22Rv1 (cell line): ENCODE results near the gene PRTFDC1.

ENCODE experiments used
- H3K27ac ChIP-seq: fragments of 450-650 bp; 2 replicates; pipeline ENCODE4 v1.5.1; 2017
- ZFX ChIP-seq: fragments of 450-650 bp; IDR thresholded peaks from 2 replicates; pipeline ENCODE4 v1.6.1; 2017; ENCODE audit warnings: antibody characterized with exemption, borderline replicate concordance
- TF ChIP-seq, protein P1 (sequence below): fragments of 450-650 bp; IDR thresholded peaks from 2 replicates; pipeline ENCODE4 v1.5.1; 2017; ENCODE audit warnings: mild to moderate bottlenecking

Gene PRTFDC1, protein sequence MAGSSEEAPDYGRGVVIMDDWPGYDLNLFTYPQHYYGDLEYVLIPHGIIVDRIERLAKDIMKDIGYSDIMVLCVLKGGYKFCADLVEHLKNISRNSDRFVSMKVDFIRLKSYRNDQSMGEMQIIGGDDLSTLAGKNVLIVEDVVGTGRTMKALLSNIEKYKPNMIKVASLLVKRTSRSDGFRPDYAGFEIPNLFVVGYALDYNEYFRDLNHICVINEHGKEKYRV

DNA sequence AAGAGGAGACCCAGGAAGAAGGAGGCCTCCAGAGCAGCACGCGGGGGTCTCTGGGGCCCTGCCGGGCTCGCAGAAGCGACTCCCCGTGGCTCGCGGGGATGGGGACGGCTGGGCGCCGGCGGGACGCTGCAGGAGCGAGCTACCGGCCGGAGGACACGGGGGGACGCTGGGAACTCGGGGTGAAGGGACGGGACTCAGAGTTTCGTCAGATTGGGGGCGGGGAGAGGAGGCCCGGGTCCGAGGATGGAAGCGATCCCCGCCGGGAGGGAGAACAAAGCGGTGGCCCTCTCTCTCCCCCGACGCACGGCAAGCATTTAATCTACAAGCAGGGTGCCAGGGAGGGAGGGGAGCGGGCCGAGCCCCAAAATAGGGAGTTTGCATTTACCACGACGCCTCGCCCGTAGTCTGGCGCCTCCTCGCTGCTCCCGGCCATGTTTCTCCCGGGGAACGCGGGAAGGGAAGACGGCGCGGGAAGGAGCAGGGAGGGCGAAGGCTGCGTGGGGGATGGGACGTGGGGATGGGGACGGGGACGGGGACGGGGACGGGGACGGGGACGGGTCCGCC is at the start of gene PRTFDC1:
Gene PRTFDC1 (minus strand): TSS at position 464 of the 564 bp plus-strand sequence. CDS start 31 bp downstream, at position 433.
- H3K27ac ChIP-seq = no peak within 1 kb of the TSS
- TF ChIP-seq ZFX = no peak
- TF ChIP-seq, protein P1, sequence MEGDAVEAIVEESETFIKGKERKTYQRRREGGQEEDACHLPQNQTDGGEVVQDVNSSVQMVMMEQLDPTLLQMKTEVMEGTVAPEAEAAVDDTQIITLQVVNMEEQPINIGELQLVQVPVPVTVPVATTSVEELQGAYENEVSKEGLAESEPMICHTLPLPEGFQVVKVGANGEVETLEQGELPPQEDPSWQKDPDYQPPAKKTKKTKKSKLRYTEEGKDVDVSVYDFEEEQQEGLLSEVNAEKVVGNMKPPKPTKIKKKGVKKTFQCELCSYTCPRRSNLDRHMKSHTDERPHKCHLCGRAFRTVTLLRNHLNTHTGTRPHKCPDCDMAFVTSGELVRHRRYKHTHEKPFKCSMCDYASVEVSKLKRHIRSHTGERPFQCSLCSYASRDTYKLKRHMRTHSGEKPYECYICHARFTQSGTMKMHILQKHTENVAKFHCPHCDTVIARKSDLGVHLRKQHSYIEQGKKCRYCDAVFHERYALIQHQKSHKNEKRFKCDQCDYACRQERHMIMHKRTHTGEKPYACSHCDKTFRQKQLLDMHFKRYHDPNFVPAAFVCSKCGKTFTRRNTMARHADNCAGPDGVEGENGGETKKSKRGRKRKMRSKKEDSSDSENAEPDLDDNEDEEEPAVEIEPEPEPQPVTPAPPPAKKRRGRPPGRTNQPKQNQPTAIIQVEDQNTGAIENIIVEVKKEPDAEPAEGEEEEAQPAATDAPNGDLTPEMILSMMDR = no peak

- TF ChIP-seq, protein P1 = no peak
- no peak for TF ChIP-seq ZFX
- no peak overlapping the region for H3K27ac ChIP-seq
Measured at GRCh38 chr10:24998044-24998443, 45.6 kb upstream of the PRTFDC1 start.

- no peak overlapping the region for H3K27ac ChIP-seq
- TF ChIP-seq, protein P1 = no peak
- TF ChIP-seq ZFX = no peak
Measured at GRCh38 chr10:24995072-24995471, 42.7 kb upstream of the PRTFDC1 start.

GRCh38 chr10:24993237-24993958 is 41.0 kb upstream of the PRTFDC1 start:
- no peak overlapping the region for H3K27ac ChIP-seq
- TF ChIP-seq, protein P1 = no peak
- no peak for TF ChIP-seq ZFX

GRCh38 chr10:24992512-24993133 is 40.2 kb upstream of the PRTFDC1 start:
- TF ChIP-seq, protein P1 = no peak
- no peak for TF ChIP-seq ZFX
- H3K27ac ChIP-seq = no peak overlapping the region

GRCh38 chr10:24991298-24991697 is 38.9 kb upstream of the PRTFDC1 start:
- no peak overlapping the region for H3K27ac ChIP-seq
- TF ChIP-seq ZFX = no peak
- TF ChIP-seq, protein P1 = no peak
